Right cardiac atrium (tissue), 5 donors: Measurements from ENCODE around the gene DOCK4. TPM values are rescaled to one million over a fixed set of nuclear protein-coding genes. Genes with fewer than 3 reads are reported as not detected.

Experiments
- ATAC-seq, 2 donors: fragments of 200-7000 bp; cut with Tn5 transposase; one replicate each; pipeline versions ENCODE4 v1.8.0 to v1.9.1; 2020; ENCODE audit warnings: moderate library complexity in 2 of 2, mild to moderate bottlenecking in 1 of 2
- DNase-seq, 3 donors: peaks; one replicate each; pipeline ENCODE4 v3.0.0-alpha.2; 2020
- H3K27ac ChIP-seq: one replicate; pipeline ENCODE4 v1.5.1; 2013; ENCODE audit warnings: mild to moderate bottlenecking, low read length, control low read depth, moderate library complexity
- H3K27me3 ChIP-seq: one replicate; pipeline ENCODE4 v1.6.1; 2013; ENCODE audit not compliant: control insufficient read depth, insufficient read depth
- H3K4me1 ChIP-seq: one replicate; pipeline ENCODE4 v1.6.1; 2013; ENCODE audit warnings: low read length; ENCODE audit not compliant: control insufficient read depth, insufficient read depth
- H3K4me3 ChIP-seq: one replicate; pipeline ENCODE4 v1.5.1; 2013; ENCODE audit warnings: low read length, control low read depth
- H3K9me3 ChIP-seq: one replicate; pipeline ENCODE4 v1.6.1; 2013; ENCODE audit warnings: low read length; ENCODE audit not compliant: control insufficient read depth
- WGBS: extraction: QIAGEN DNeasy Blood & Tissue Kit; methylation state at CpG from one replicate; pipeline ENCODE4 v1.1.7; 2013; 5-methylcytosine and 5-hydroxymethylcytosine counted together
- intact Hi-C, 4 donors: fragments of 100-400 bp; cut with DNase I; formaldehyde crosslinking; loops; one replicate each; pipeline versions ENCODE4 v1.11.0 to v1.14.0; 2022 to 2023
- polyA plus RNA-seq: library from polyadenylated mRNA; stranded (reverse); fragments of 200-250 nt; gene quantifications from one replicate; pipeline ENCODE4 v1.2.3, GENCODE V29; 2013
- total RNA-seq, 4 donors: library from RNA; stranded (reverse); fragmentation: NEBNext Ultra II Directional; extraction: Animal tissue kit (Norgen Biotek cat#: 25700); gene quantifications; one replicate each; pipeline ENCODE4 v1.2.1, GENCODE V29; 2021
- donor health status: healthy with polysubstance abuse.
- donor health status: DM: no; HTN: yes; CAD: no.
- donor health status: DM: no; HTN: no; CAD: no.
- donor health status: DM: no; HTN: yes; CAD: no; lungs with severe emphysema.
- donor health status: DM: yes; HTN: yes; CAD: no.

Gene DOCK4
- total and polyA plus RNA-seq, 5 donors, result 5.7 to 19.9 (median 15.7) TPM

- H3K27me3 ChIP-seq, result no peaks in the 10 kb centered on the region
- no peak for DNase-seq
- peaks cover 10% of the 10 kb centered on the region for H3K4me1 ChIP-seq
- intact Hi-C loops, result no loop called here
- H3K27ac ChIP-seq, result no peak overlapping the region
- ATAC-seq, result no peak
- no peak overlapping the region for H3K4me3 ChIP-seq
- H3K9me3 ChIP-seq, result no peaks in the 10 kb centered on the region
- WGBS, result 75% methylated on average over 4 of the region's 4 CpGs
Measured at GRCh38 chr7:111872450-111873325, 333.5 kb downstream of the DOCK4 start.

DNA sequence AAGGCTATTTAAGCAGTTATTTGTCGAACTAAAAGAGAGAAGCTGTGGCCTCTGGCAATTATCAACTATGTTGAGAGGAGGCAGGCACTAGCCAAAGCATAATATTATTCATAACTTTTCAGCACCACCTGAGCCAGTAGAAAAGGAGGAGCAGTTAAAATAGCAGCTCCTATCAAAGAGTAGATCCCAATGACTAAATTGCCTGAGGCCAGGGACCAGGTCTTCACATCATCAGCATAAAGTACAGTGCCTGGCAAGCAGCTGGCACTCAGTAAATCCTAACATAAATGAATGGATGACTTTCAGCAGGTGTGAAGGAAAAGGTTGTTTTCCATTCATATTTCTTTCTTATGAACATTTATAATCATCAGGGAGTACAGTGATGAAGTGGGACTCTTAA, 334.9 kb downstream of the DOCK4 start:
- no peak for ATAC-seq
- no peaks in the 10 kb centered on the region for H3K27me3 ChIP-seq
- 62% methylated on average over 1 of the region's 1 CpG for WGBS
- no peaks in the 10 kb centered on the region for H3K9me3 ChIP-seq
- no peak for DNase-seq
- peaks cover 11% of the 10 kb centered on the region for H3K4me1 ChIP-seq
- H3K4me3 ChIP-seq, result no peak overlapping the region
- intact Hi-C loops, result no loop called here
- no peak overlapping the region for H3K27ac ChIP-seq

DNA sequence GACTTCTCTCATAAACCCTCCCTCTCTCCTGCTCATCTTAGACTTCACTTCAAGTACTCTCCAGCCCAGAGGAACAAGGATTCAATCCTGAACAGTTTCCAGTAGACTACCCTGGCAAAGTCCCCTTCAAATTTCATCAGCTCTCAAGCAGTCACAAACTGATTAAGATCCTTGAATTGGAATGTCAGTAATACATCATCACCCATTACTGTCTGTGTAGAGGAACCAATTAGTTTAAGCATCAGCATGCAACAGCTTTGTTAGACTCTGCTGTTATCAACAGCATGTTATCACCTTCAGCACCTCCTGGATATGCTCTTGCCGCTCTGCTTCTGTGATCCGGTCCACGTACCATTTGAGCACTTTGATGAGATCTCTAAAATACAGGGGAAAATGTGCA, 336.9 kb downstream of the DOCK4 start:
- H3K27ac ChIP-seq, result no peak overlapping the region
- no peak overlapping the region for H3K4me3 ChIP-seq
- H3K4me1 ChIP-seq, result peaks cover 11% of the 10 kb centered on the region
- H3K9me3 ChIP-seq, result no peaks in the 10 kb centered on the region
- ATAC-seq (peak in 1 of 2 donors; percentile 23), DNase-seq (no peak)
- 69% methylated on average over 3 of the region's 3 CpGs for WGBS
- intact Hi-C loops, result no loop called here
- H3K27me3 ChIP-seq, result no peaks in the 10 kb centered on the region

DNA sequence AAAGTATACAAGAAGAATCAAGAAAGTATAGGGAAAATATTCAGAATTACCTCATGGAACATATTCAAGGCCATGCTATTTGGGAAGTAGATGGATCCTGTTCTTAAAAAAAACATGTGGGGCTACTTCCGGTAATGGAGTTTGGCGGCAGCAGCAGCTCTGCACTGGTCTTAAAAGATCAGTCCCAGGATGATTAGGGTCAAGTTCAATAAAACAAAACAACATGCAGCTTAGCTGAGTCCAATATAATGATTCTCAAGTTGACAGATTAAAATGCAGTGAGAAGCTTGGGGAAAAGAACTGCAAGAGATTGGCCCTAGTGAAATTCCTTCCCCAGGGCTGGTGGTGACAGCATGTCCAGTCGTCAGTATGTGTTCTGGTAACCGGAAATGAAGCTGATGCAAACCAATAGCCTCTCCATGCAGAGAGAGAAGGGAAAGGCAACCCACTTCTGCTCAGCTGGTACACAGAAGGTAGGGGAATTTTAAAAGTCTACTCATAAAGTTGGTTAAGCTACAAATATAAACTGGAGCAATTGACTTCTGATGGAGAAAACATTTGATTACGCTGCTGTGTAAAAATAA, 338.8 kb downstream of the DOCK4 start:
- WGBS, result 59% methylated on average over 5 of the region's 5 CpGs
- H3K27ac ChIP-seq, result no peak overlapping the region
- DNase-seq (no peak), ATAC-seq (no peak)
- H3K27me3 ChIP-seq, result no peaks in the 10 kb centered on the region
- peaks cover 1% of the 10 kb centered on the region for H3K4me1 ChIP-seq
- no peak overlapping the region for H3K4me3 ChIP-seq
- intact Hi-C loops, result no loop called here
- H3K9me3 ChIP-seq, result no peaks in the 10 kb centered on the region

- Histone ChIP-seq H3K9me3 (no peaks in the 10 kb centered on the region), H3K4me3 (no peak overlapping the region), H3K4me1 (peaks cover 1% of the 10 kb centered on the region), H3K27ac (no peak overlapping the region), H3K27me3 (no peaks in the 10 kb centered on the region)
- ATAC-seq (peak in 1 of 2 donors; percentile 16), DNase-seq (no peak)
- intact Hi-C loops, result no loop called here
- 70% methylated on average over 2 of the region's 2 CpGs for WGBS
Measured at GRCh38 chr7:111866787-111867186, 339.4 kb downstream of the DOCK4 start.

- 43% methylated on average over 1 of the region's 1 CpG for WGBS
- no peak overlapping the region for H3K4me3 ChIP-seq
- no peaks in the 10 kb centered on the region for H3K27me3 ChIP-seq
- intact Hi-C loops, result no loop called here
- H3K27ac ChIP-seq, result no peak overlapping the region
- no peaks in the 10 kb centered on the region for H3K9me3 ChIP-seq
- ATAC-seq (no peak), DNase-seq (no peak)
- H3K4me1 ChIP-seq, result peaks cover 1% of the 10 kb centered on the region
Measured at GRCh38 chr7:111865430-111865829, 340.8 kb downstream of the DOCK4 start.

GRCh38 chr7:111864291-111864976, 341.8 kb downstream of the DOCK4 start:
- Histone ChIP-seq H3K27ac (no peak overlapping the region), H3K4me3 (no peak overlapping the region), H3K27me3 (no peaks in the 10 kb centered on the region), H3K9me3 (no peaks in the 10 kb centered on the region), H3K4me1 (peaks cover 1% of the 10 kb centered on the region)
- ATAC-seq (no peak), DNase-seq (no peak)
- intact Hi-C loops, result no loop called here
- WGBS, result 90% methylated on average over 8 of the region's 8 CpGs

GRCh38 chr7:111863269-111863668, 342.9 kb downstream of the DOCK4 start:
- H3K4me3 ChIP-seq, result no peak overlapping the region
- WGBS, result 84% methylated on average over 7 of the region's 7 CpGs
- no peaks in the 10 kb centered on the region for H3K9me3 ChIP-seq
- ATAC-seq (no peak), DNase-seq (no peak)
- intact Hi-C loops, result no loop called here
- H3K27ac ChIP-seq, result no peak overlapping the region
- peaks cover 1% of the 10 kb centered on the region for H3K4me1 ChIP-seq
- H3K27me3 ChIP-seq, result no peaks in the 10 kb centered on the region

DNA sequence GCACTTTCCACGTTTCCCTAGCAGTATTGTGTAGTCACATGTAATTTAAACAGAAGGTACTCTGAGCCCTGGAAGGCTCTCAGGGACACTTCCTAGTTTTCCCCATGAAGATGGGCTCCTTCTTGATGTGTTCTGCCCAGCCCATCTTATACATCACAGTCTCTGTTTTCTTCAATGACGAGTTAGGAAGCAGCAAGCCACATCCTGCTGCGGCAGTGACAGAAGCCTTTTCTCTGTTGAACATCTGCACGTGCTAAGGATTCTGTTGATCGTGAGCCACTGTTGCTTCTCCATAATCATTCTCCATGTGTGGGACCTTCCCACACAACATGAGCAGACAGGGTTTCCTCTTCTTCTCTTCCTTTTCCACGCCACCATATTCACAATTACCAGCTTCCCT, 346.0 kb downstream of the DOCK4 start:
- no peak for ATAC-seq
- intact Hi-C loops, result no loop called here
- 91% methylated on average over 6 of the region's 6 CpGs for WGBS

GRCh38 chr7:111858331-111858730, 347.9 kb downstream of the DOCK4 start:
- WGBS, result 91% methylated on average over 3 of the region's 3 CpGs
- no peaks in the 10 kb centered on the region for H3K4me1 ChIP-seq
- H3K9me3 ChIP-seq, result no peaks in the 10 kb centered on the region
- H3K27me3 ChIP-seq, result no peaks in the 10 kb centered on the region
- H3K4me3 ChIP-seq, result no peak overlapping the region
- no peak overlapping the region for H3K27ac ChIP-seq
- ATAC-seq, result no peak
- intact Hi-C loops, result loop anchor here in 3 of 4 donors (10.0 kb wide), 2 partner anchors 94 to 104 kb away; no protein-coding TSS in a partner anchor
- no peak for DNase-seq

More for the DNA sequence above, 346.0 kb downstream of the DOCK4 start:
- Histone ChIP-seq H3K27ac (no peak overlapping the region), H3K4me1 (no peaks in the 10 kb centered on the region), H3K4me3 (no peak overlapping the region), H3K9me3 (no peaks in the 10 kb centered on the region), H3K27me3 (no peaks in the 10 kb centered on the region)
- no peak for DNase-seq

DNA sequence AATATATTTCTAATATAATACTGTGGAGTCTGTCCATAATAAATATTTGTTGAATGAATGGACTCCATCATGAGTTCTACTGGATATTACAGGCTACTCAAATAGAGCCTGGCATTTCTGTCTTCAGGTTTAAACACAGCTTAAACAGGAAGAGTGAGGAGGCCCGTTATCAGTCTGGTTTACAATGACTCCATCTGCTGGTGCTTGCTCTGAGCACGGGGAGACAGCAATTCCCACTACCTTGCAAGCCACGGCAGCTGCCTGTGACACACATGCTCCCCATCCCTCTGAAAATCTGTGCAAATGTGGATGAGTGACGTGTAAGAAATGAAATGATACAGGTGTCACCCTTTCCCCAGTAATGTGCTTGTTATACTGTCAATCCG, 350.4 kb downstream of the DOCK4 start:
- Histone ChIP-seq H3K27ac (no peak overlapping the region), H3K9me3 (no peaks in the 10 kb centered on the region), H3K27me3 (no peaks in the 10 kb centered on the region), H3K4me1 (no peaks in the 10 kb centered on the region), H3K4me3 (no peak overlapping the region)
- DNase-seq (no peak), ATAC-seq (peak; percentile 57 to 58)
- WGBS, result 51% methylated on average over 5 of the region's 5 CpGs
- intact Hi-C loops, result loop anchor here in 3 of 4 donors (10.0 kb wide), 2 partner anchors 91 to 101 kb away; no protein-coding TSS in a partner anchor
